A204.1 (cell line): ENCODE data around the gene TRPM5.
"Not testable (repeated sequence)": the region's sequence is repeated elsewhere in the genome, so short reads cannot be mapped to it uniquely, and the experiment has no call there.

Source experiments
- FAIRE-seq: peaks from 2 replicates; lab custom pipeline; 2012; peaks lifted over from hg19 to GRCh38; lab: Jason Lieb, UNC

Gene TRPM5

GRCh38 chr11:2443881-2444820 lies at the start of gene TRPM5:
TRPM5 (minus strand) TSS chr11:2444514; CDS start chr11:2423036, 21,478 bp downstream.
- FAIRE-seq = no peak

GRCh38 chr11:2489083-2489482 lies 44.8 kb upstream of the TRPM5 start:
- no peak for FAIRE-seq

GRCh38 chr11:2488004-2488403 lies 43.7 kb upstream of the TRPM5 start:
- no peak for FAIRE-seq

- FAIRE-seq = no peak
These were observed 40.3 kb upstream of the TRPM5 start for GRCh38 chr11:2484576-2485125.

GRCh38 chr11:2483426-2483825 lies 39.1 kb upstream of the TRPM5 start:
- no peak for FAIRE-seq

GRCh38 chr11:2482745-2483144 lies 38.4 kb upstream of the TRPM5 start:
- no peak for FAIRE-seq

GRCh38 chr11:2482204-2482603 lies 37.9 kb upstream of the TRPM5 start:
- FAIRE-seq = no peak

GRCh38 chr11:2481253-2481652 lies 36.9 kb upstream of the TRPM5 start:
- no peak for FAIRE-seq

- no peak for FAIRE-seq
These were observed 36.5 kb upstream of the TRPM5 start for GRCh38 chr11:2480874-2481220.

GRCh38 chr11:2480067-2480873 lies 36.0 kb upstream of the TRPM5 start:
- not testable (repeated sequence) for FAIRE-seq

GRCh38 chr11:2477936-2478335 lies 33.6 kb upstream of the TRPM5 start:
- FAIRE-seq = no peak

- no peak for FAIRE-seq
These were observed 32.9 kb upstream of the TRPM5 start for GRCh38 chr11:2477254-2477653.

GRCh38 chr11:2475136-2475918 lies 31.0 kb upstream of the TRPM5 start:
- FAIRE-seq = no peak

GRCh38 chr11:2474059-2474901 lies 30.0 kb upstream of the TRPM5 start:
- FAIRE-seq = no peak

GRCh38 chr11:2473361-2474058 lies 29.2 kb upstream of the TRPM5 start:
- FAIRE-seq = no peak

- FAIRE-seq = no peak
These were observed 28.3 kb upstream of the TRPM5 start for GRCh38 chr11:2472428-2473186.

- FAIRE-seq = no peak
These were observed 27.4 kb upstream of the TRPM5 start for GRCh38 chr11:2471804-2472096.

- FAIRE-seq = no peak
These were observed 26.9 kb upstream of the TRPM5 start for GRCh38 chr11:2471048-2471803.

GRCh38 chr11:2470495-2470894 lies 26.2 kb upstream of the TRPM5 start:
- FAIRE-seq = no peak
